Prostate gland (tissue), 2 donors: ENCODE results near the gene MYO18B.

ENCODE experiments used
- POLR2A ChIP-seq: fragments of 450-650 bp; IDR thresholded peaks from one replicate; pipeline ENCODE4 v1.6.1; 2016; ENCODE audit warnings: antibody characterized with exemption, mild to moderate bottlenecking
- TF ChIP-seq, protein P1 (sequence below), 4 experiments: fragments of 200-600 bp in 2 of 4; fragments of 450-650 bp in 2 of 4; sonication (generic) in 2 of 4; IDR thresholded peaks; 1 replicate in 3 of 4; 2 replicates in 1 of 4; pipeline ENCODE4 v1.5.1; 2016 to 2019; ENCODE audit warnings: antibody characterized with exemption in 4 of 4, mild to moderate bottlenecking in 2 of 4, moderate library complexity in 2 of 4

DNA sequence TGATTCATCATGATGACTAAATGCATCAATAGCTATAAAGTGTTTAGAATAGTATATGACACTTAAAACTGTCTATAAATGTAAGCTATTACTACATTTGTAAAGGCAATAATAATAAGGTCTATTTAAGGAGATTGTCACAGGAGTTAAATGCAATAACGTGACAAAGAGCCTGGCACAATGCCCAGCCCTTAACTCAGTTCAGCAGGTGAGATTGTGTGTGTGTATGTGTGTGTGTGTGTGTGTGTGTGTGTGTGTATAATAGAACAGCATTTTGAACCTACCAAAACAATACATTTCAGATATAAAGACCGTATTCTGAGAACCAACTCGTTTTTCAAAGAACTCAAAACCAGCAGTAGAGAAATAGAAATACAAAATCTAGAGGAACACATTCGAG lies 177.5 kb downstream of the MYO18B start:
- TF ChIP-seq POLR2A, result no peak
- TF ChIP-seq, protein P1, sequence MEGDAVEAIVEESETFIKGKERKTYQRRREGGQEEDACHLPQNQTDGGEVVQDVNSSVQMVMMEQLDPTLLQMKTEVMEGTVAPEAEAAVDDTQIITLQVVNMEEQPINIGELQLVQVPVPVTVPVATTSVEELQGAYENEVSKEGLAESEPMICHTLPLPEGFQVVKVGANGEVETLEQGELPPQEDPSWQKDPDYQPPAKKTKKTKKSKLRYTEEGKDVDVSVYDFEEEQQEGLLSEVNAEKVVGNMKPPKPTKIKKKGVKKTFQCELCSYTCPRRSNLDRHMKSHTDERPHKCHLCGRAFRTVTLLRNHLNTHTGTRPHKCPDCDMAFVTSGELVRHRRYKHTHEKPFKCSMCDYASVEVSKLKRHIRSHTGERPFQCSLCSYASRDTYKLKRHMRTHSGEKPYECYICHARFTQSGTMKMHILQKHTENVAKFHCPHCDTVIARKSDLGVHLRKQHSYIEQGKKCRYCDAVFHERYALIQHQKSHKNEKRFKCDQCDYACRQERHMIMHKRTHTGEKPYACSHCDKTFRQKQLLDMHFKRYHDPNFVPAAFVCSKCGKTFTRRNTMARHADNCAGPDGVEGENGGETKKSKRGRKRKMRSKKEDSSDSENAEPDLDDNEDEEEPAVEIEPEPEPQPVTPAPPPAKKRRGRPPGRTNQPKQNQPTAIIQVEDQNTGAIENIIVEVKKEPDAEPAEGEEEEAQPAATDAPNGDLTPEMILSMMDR (IDR thresholded peaks at IDR 0.05), result no peak
